GM12875 (cell line): ENCODE data around the gene TTBK2.

Experiments used
- H3K4me3 ChIP-seq: one replicate; pipeline ENCODE4 v1.5.1; 2011; ENCODE audit warnings: low read depth, low read length, control low read depth
- TF ChIP-seq, protein P1 (sequence below): IDR thresholded peaks from 2 replicates; pipeline ENCODE4 v1.5.1; 2011; ENCODE audit warnings: low read depth, mild to moderate bottlenecking, control low read depth, inconsistent platforms, low read length, moderate library complexity, borderline replicate concordance; ENCODE audit not compliant: insufficient read depth

Gene TTBK2

DNA sequence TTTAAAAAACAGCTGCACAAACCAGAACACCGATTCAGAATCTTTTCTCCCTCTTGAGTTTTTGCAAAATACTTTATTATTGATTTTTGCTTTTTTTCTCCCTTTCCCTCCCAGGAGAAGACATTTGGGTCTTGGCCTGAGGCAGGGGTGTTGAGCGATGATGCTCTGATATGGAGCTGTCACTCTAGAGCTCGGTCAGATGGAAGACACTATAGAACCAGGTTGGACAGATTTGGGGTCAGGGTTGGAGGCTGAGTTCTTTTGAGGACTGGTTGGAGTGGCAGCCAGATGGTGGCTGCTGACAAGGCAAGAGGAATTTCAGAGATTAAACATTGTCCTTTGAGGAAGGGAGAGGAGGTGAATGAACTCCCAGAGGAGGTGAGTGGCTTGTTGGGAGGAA lies 200.5 kb downstream of the TTBK2 start:
- H3K4me3 ChIP-seq: no peak overlapping the region
- TF ChIP-seq, protein P1, sequence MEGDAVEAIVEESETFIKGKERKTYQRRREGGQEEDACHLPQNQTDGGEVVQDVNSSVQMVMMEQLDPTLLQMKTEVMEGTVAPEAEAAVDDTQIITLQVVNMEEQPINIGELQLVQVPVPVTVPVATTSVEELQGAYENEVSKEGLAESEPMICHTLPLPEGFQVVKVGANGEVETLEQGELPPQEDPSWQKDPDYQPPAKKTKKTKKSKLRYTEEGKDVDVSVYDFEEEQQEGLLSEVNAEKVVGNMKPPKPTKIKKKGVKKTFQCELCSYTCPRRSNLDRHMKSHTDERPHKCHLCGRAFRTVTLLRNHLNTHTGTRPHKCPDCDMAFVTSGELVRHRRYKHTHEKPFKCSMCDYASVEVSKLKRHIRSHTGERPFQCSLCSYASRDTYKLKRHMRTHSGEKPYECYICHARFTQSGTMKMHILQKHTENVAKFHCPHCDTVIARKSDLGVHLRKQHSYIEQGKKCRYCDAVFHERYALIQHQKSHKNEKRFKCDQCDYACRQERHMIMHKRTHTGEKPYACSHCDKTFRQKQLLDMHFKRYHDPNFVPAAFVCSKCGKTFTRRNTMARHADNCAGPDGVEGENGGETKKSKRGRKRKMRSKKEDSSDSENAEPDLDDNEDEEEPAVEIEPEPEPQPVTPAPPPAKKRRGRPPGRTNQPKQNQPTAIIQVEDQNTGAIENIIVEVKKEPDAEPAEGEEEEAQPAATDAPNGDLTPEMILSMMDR: no peak

DNA sequence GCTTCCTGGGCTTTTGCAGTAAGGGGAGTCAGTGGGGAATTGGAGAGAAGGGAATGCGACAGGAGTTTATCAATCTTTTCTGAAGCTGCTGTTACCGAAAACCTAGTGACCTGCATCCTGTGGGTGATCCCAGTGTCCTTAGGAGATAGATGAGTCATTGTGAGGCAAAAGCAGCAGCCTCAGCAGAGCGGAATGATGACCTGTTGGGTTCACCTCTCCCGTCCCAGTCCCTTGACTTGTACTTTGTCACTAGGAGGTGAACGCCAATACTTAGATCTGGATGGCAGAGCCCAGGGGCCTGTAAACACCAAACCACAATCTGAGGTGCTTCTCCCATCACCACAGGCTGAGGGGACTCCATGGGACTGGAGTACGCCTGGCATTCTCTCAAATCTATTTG lies 201.5 kb downstream of the TTBK2 start:
- TF ChIP-seq, protein P1: no peak
- H3K4me3 ChIP-seq: no peak overlapping the region

DNA sequence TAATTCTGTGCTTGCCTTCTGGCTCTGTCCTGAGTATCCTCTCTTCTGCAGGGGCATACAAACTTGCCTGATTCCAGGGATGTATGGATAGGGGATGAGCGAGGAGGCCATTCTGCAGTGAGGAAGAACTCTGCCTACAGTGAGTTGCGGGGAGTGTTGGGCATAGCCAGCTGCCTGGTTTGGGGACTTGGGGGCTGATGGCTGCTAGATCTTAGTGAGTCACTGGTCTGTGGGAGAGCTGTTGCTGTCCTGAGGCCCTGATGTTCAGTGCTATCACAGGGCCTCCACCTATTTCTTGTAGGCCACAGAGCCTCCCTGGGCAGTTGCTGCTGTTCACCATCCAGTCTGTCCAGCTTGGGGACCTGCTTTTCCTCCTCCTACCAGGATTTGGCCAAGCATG lies 204.0 kb downstream of the TTBK2 start:
- TF ChIP-seq, protein P1: no peak
- H3K4me3 ChIP-seq: no peak overlapping the region

DNA sequence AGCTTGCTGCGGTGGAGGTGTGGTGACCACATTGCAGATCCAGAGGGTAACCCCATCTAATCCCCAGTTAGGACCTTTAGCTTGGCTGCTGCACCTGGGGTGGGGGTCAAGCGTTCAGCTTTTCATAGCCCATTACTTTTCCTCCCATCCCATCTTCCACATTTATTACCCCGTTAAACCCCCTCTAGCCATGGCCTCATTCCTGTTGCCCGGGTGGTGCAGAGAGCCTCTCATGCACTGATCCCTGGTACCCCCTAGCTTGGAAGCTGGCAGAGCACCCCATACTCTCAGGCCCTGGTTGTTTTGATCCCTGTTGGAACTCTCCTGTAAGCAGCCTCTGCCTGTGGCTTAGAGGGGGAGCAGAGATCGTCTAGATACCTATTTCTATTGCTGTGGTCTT lies 204.5 kb downstream of the TTBK2 start:
- TF ChIP-seq, protein P1: no peak

DNA sequence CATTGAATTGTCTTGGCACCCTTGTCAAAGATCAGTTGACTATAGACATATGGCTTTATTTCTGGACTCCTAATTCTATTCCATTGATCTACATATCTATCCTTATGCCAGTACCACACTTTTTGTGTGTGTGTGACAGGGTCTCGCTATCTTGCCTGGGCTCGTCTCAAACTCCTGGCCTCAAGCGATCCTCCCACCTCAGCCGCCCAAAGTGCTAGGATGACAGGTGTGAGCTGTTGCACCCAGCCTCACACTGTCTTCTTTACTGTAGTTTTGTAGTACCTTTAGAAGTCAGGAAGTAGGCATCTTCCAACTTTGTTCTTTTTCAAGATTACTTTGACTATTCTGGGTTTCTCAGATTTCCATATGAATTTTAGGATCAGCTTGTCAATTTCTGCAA lies 208.0 kb downstream of the TTBK2 start:
- H3K4me3 ChIP-seq: no peak overlapping the region
- TF ChIP-seq, protein P1: no peak

More for the DNA sequence above, 204.5 kb downstream of the TTBK2 start:
- H3K4me3 ChIP-seq: no peak overlapping the region

DNA sequence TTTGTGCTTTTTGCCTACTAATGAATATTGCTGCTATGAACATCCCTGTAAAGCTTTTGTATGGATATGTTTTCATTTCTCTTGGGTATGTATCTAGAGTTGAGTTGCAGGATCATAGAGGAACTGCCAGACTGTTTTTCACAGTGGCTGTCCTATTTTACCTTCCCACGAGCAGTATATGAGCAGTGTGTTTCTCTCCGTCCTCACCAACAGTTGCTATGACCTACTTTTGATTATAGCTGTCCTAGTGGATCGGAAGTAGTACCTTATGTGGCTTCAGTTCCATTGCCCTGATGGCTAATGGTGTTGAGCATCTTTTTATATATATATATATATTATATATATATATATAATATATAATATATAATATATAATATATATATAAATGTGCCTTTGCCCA lies 208.8 kb downstream of the TTBK2 start:
- no peak overlapping the region for H3K4me3 ChIP-seq
- TF ChIP-seq, protein P1: no peak

DNA sequence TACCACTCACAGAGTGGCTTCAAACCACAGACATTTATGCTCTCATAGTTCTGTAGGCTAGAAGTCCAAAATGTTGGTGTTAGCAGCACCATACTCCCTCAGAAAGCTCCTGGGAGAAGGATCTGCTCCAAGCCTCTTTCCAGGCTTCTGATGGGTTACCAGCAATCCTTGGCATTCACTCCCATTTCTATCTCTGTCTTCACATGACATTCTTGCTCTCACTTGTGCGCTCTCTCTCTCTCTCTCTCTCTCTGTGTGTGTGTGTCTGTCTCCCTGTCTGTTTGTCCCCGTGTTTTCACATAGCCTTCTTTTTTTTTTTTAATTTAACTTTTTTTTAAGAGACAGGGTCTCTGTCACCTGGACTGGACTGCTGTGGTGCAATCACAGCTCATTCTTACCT lies 209.9 kb downstream of the TTBK2 start:
- H3K4me3 ChIP-seq: no peak overlapping the region
- TF ChIP-seq, protein P1: no peak
